HG03159 (cell line): Measurements from ENCODE around the gene MTMR12.

Source experiments
- ATAC-seq: cut with Tn5 transposase; IDR thresholded peaks from one replicate; pipeline ENCODE4 v1.9.1; 2021; ENCODE audit warnings: mild to moderate bottlenecking, moderate library complexity; ENCODE audit not compliant: unreplicated experiment

Gene MTMR12

DNA sequence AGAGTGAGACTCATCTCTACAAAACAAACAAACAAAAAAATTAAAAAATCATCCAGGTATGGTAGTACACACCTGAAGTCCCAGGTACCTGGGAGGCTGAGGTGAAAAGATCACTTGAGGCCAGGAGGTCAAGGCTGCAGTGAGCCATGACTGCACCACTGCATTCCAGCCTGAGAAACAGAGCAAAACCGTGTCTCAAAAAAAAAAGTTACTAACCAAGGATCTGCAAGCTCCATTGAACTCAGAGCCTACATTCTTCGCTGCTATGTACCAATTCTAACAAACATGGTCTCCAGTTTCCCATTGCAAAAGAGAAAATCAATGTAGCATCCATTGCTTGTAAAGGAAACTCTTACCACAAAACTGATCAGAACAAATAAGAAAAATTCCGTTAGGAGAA is 33.5 kb downstream of the MTMR12 start:
- ATAC-seq = no peak

DNA sequence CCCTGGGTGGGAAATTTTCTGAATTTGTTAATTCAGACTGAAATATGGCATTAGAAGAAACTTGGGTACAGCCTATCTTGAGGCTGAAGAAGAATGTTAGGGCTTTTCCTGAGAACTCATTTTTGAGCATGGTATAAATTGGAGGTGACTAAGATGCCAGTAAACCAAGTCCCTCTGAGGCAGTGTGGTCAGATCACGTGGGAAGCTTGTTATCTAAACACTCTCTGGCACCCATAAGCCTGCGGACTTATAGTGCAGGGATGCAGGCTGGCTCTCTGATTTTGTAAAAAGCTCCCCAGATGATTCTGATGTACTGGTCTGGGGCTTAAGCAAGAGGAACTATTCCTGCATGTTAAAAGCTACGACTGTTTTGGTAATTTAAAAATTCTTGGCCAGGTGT is 34.3 kb downstream of the MTMR12 start:
- ATAC-seq = no peak

DNA sequence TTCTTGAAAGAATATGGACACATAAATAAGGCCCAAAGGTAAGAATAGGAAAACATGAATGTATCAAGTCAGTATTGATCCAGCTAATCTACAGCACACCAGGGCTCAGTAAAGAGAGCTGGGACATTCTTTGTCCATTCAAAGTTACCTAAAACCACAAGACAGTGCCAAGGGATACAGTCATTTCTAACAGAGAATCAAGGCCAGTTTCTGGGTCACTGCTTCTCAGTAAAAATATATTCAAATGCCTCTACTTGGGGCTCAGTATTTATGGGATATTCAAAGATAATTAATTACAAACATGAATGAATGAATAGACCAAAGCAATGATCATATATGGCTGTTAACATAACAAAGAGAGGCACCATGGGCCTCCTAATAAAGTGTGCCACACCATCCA is 34.9 kb downstream of the MTMR12 start:
- no peak for ATAC-seq

GRCh38 chr5:32276173-32276853 is 36.4 kb downstream of the MTMR12 start:
- peak; percentile 65 for ATAC-seq

DNA sequence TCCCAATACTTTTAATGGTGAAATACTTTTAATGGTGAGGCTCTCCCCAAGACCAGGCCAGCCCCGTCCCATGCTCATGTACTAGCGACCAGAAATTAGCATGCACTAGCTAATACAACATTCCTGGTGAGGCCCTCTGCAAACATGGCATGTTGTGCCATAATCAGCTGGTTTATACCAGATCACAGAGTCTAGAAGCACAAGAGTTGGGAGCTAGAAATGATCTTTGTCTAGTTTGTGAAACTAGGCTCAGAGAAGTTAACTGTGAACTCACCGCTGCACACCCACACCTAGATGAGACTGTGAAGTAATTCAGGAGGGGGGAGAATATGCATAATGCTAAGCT is 37.4 kb downstream of the MTMR12 start:
- no peak for ATAC-seq

DNA sequence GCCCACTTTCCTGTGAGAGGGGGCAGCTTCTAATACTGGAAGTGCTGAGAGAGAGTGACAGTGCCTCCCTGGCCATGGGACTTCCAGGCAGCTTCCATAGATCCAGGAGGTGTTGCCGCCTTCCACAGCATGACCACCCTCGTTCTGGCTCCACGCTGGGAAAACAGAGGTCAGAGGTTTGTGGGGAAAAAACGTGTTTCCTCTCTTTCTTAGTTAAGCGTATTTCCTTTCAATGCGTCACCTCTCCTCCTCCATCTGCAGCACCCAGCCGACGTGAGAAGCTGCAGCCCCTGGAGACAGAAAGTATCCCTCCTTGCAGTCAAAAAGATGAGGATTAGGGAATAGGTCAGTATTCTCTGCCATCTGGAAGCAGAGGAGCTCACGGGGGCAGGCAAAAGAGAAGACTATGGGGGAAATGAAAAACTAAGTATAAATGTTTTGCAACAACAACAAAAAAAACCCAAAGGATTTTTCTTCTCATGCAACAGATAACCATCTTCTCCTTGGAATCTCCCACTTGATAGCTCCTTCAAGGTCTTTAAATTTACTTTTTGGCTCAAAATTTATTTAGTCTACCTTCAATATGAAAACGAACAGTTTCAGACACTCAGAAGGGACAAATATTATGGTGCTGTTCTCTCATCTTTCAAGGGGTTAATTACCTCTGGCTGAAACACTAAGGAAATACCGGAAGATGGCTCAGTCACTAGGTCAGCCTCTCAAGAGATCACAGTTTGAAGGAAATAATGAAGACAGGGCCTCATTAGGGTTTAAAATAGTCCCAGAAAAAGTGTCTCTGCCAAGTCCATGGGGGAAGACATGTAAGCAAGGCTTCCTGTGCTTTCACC is 38.0 kb downstream of the MTMR12 start:
- no peak for ATAC-seq

GRCh38 chr5:32273821-32274220 is 38.9 kb downstream of the MTMR12 start:
- no peak for ATAC-seq

GRCh38 chr5:32272746-32273145 is 40.0 kb downstream of the MTMR12 start:
- no peak for ATAC-seq

DNA sequence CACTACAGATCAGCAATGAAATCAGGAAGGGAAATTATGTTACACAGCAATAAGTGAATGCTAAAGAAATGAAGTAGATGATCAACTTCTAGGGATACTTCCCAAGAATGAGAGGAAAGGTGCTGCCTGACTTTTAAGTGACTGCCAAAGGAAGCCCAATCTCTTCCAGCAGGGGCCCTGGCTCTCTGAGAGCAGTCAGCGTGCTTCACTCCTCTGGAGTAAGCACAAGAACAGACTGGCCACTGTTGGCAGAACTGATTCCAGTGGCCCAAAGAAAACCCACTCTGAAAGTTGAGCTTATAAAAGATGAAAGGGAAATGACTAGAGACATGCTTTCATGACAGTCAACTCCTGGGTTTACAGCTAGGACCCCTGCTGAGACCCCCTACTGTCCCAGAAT is 41.8 kb downstream of the MTMR12 start:
- ATAC-seq = no peak

- ATAC-seq = no peak
These were observed 42.6 kb downstream of the MTMR12 start for GRCh38 chr5:32270178-32270577.

DNA sequence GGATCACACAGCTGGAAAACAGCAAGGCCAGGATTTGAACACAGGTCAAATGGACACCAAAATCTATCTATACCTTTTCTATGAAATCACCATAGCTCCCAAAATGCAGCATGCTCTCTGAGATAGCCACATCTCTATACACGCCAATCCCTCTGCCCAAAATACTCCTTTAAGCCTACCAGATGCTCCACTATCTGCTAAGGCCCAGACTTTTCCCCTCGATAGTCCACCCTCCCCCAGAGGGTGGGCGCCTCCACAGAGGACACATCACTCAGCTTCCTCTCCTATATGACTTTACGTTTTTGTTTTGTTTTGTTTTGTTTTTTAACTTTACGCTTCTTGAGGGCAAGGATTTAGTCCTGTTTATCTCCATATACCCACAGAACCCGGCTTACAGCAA is 46.8 kb downstream of the MTMR12 start:
- no peak for ATAC-seq

GRCh38 chr5:32264957-32265572 is 47.7 kb downstream of the MTMR12 start:
- no peak for ATAC-seq

- ATAC-seq = no peak
These were observed 49.1 kb downstream of the MTMR12 start for GRCh38 chr5:32263684-32264083.

DNA sequence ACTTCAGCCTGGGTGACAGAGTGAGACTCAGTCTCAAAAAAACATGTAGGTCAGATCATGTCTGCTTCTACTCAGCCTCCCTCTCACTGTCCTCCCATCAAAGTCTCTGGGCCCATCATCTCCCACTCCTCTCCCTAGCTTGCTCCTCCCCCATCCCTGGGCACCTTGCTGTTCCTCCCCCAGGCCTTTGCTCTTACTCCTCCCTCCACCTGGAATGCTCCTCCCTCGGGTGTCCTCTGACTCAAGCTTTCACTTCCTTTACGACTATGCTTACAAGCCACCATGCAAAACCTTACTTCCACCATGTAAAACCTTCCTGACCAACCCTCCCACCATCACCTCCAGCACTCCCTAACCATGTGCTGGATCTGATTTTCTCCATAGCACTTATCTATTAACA is 51.5 kb downstream of the MTMR12 start:
- peak; percentile 73 for ATAC-seq

DNA sequence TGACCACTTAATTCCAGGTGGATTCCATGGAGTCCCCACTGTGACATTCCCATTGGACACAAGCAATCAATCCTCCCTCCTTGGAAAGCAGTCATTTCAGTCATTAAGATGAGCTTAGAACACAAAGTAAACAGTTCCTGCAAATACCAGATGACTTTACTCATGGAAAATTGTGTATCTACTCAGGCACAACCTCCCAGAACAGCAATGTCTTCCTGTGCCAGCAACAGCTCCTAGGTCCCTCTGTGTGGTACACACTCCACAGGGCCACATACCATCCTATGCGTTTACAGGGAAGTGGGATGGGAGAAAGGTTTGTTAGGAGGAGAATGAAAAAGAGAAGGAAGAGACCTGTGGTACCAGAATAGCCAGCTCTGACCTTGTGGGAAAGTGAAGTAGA is 53.7 kb downstream of the MTMR12 start:
- ATAC-seq = no peak

- ATAC-seq = no peak
These were observed 54.3 kb downstream of the MTMR12 start for GRCh38 chr5:32258424-32258823.

GRCh38 chr5:32255540-32255900 is 57.2 kb downstream of the MTMR12 start:
- no peak for ATAC-seq

GRCh38 chr5:32254881-32255539 is 57.7 kb downstream of the MTMR12 start:
- ATAC-seq = no peak

GRCh38 chr5:32251871-32252458 is 60.8 kb downstream of the MTMR12 start:
- ATAC-seq = no peak

- no peak for ATAC-seq
These were observed 63.1 kb downstream of the MTMR12 start for GRCh38 chr5:32249668-32250067.

GRCh38 chr5:32245742-32246141 is 67.0 kb downstream of the MTMR12 start:
- no peak for ATAC-seq
